ENCODE measurements around the gene NTRK2. TPM values are rescaled to one million over a fixed set of nuclear protein-coding genes. Genes with fewer than 3 reads are reported as not detected.

NTRK2 gene
- total RNA-seq, 1 donor from 2014 or later: 0.46 TPM

- no peak for TF ChIP-seq CTCF (conservative IDR thresholded peaks at IDR 0.05; ENCODE audit: low read depth, low read length)
These were observed 360.8 kb downstream of the NTRK2 start for GRCh38 chr9:85030316-85030715.

GRCh38 chr9:85036496-85036895, 367.0 kb downstream of the NTRK2 start:
- TF ChIP-seq CTCF (conservative IDR thresholded peaks at IDR 0.05; ENCODE audit: low read depth, low read length): no peak
- H3K4me3 ChIP-seq (ENCODE audit: low read depth, low read length): no peak overlapping the region
- DNase-seq (ENCODE audit: low read depth): no peak

More at GRCh38 chr9:85030316-85030715, 360.8 kb downstream of the NTRK2 start:
- H3K4me3 ChIP-seq (ENCODE audit: low read depth, low read length): no peak overlapping the region
- DNase-seq (ENCODE audit: low read depth): no peak

- no peak for DNase-seq (ENCODE audit: low read depth)
- no peak for TF ChIP-seq CTCF (conservative IDR thresholded peaks at IDR 0.05; ENCODE audit: low read depth, low read length)
- no peak overlapping the region for H3K4me3 ChIP-seq (ENCODE audit: low read depth, low read length)
These were observed 368.5 kb downstream of the NTRK2 start for GRCh38 chr9:85038061-85038460.

GRCh38 chr9:85038824-85039608, 369.5 kb downstream of the NTRK2 start:
- DNase-seq (ENCODE audit: low read depth): peak; percentile 23
- TF ChIP-seq CTCF (conservative IDR thresholded peaks at IDR 0.05; ENCODE audit: low read depth, low read length): no peak
- H3K4me3 ChIP-seq (ENCODE audit: low read depth, low read length): no peak overlapping the region

GRCh38 chr9:85040146-85040545, 370.6 kb downstream of the NTRK2 start:
- no peak overlapping the region for H3K4me3 ChIP-seq (ENCODE audit: low read depth, low read length)
- DNase-seq (ENCODE audit: low read depth): no peak
- TF ChIP-seq CTCF (conservative IDR thresholded peaks at IDR 0.05; ENCODE audit: low read depth, low read length): no peak

GRCh38 chr9:85040821-85041465, 371.4 kb downstream of the NTRK2 start:
- H3K4me3 ChIP-seq (ENCODE audit: low read depth, low read length): no peak overlapping the region
- DNase-seq (ENCODE audit: low read depth): no peak
- no peak for TF ChIP-seq CTCF (conservative IDR thresholded peaks at IDR 0.05; ENCODE audit: low read depth, low read length)

All from epithelial cell of proximal tubule (primary cell).